ENCODE results near the gene CCL8.

DNA sequence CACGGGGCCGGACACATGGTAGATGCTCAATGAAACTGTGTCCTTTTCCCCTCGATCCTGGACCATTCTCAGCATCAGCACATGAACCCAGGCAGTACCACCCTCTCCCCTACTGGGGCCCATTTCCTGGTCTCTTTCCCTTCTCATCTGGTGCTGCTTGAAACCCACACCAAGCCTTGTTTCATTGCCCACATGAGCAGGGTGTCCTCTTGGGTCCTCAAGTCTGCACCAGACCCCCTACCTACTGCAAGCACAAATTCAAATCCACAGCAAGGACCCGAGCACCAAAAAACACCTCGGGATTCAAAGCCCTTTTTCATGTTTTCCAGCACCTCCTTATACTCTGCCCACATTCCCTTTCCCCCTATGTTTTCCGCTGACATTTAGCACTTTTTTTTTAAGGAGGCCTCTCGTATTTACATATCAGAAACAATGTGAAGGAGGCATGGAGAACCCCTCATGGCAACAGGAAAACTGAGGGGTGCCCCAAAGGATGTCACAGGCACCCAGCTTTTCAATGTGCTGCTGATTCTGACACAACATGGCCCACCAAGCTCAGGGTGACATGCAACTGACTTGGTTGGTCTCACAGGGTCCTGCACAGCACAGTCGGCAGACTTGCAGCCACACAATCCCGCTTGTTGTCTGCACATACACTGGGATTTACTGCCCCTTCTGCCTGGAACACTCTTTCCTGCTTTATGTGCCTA lies 48.4 kb downstream of the CCL8 start:
- TF ChIP-seq CTCF (IDR thresholded peaks at IDR 0.05; ENCODE audit: borderline replicate concordance, extremely low read depth, low read length, poor library complexity, severe bottlenecking): no peak
- no peak for TF ChIP-seq EZH2 (IDR thresholded peaks at IDR 0.05; ENCODE audit: borderline replicate concordance, low read depth, low read length, severe bottlenecking)

Measured in DND-41 (cell line).